Stimulated activated CD4-positive, alpha-beta T cell treated with anti-CD3 and anti-CD28 coated beads, Interleukin-15, amount 100 ng/mL, for 48 hours (primary cell): ENCODE results near the gene TBC1D22B.

Experiments used
- DNase-seq, 2 donors: peaks; one replicate each; pipeline ENCODE4 v3.0.0-alpha.2; 2020; ENCODE audit warnings: low read depth in 2 of 2

Gene TBC1D22B

GRCh38 chr6:37239950-37240713, 17.4 kb upstream of the TBC1D22B start:
- DNase-seq, result peak; percentile 78 to 82

GRCh38 chr6:37241131-37241530, 16.4 kb upstream of the TBC1D22B start:
- DNase-seq, result no peak

GRCh38 chr6:37241775-37242428, 15.7 kb upstream of the TBC1D22B start:
- no peak for DNase-seq

- DNase-seq, result no peak
These were observed 15.0 kb upstream of the TBC1D22B start for GRCh38 chr6:37242429-37243052.

GRCh38 chr6:37243131-37243815, 14.3 kb upstream of the TBC1D22B start:
- DNase-seq, result no peak

GRCh38 chr6:37243816-37244370, 13.7 kb upstream of the TBC1D22B start:
- no peak for DNase-seq

- DNase-seq, result no peak
These were observed 12.9 kb upstream of the TBC1D22B start for GRCh38 chr6:37244430-37245310.

GRCh38 chr6:37251211-37251780, 6.3 kb upstream of the TBC1D22B start:
- DNase-seq, result no peak

GRCh38 chr6:37253486-37254007, 4.0 kb upstream of the TBC1D22B start:
- DNase-seq, result no peak

- DNase-seq, result no peak
These were observed 2.7 kb upstream of the TBC1D22B start for GRCh38 chr6:37254881-37255280.

GRCh38 chr6:37256692-37257319, 766 bp upstream of the TBC1D22B start:
- DNase-seq, result no peak

GRCh38 chr6:37257320-37257633, 295 bp upstream of the TBC1D22B start:
- no peak for DNase-seq

GRCh38 chr6:37258405-37259105, 983 bp downstream of the TBC1D22B start:
- DNase-seq, result no peak

- no peak for DNase-seq
These were observed 1.6 kb downstream of the TBC1D22B start for GRCh38 chr6:37259191-37259590.

GRCh38 chr6:37260040-37260439, 2.5 kb downstream of the TBC1D22B start:
- DNase-seq, result no peak

- no peak for DNase-seq
These were observed 2.9 kb downstream of the TBC1D22B start for GRCh38 chr6:37260444-37260843.

GRCh38 chr6:37261198-37261597, 3.6 kb downstream of the TBC1D22B start:
- no peak for DNase-seq

- DNase-seq, result no peak
These were observed 5.0 kb downstream of the TBC1D22B start for GRCh38 chr6:37262446-37263026.

GRCh38 chr6:37265001-37265400, 7.4 kb downstream of the TBC1D22B start:
- DNase-seq, result no peak
